ENCODE measurements around the gene PSD2. TPM values are rescaled to one million over a fixed set of nuclear protein-coding genes. Genes with fewer than 3 reads are reported as not detected.

PSD2 gene
- total RNA-seq, 1 donor from 2014 or later = 0.68 TPM

DNA sequence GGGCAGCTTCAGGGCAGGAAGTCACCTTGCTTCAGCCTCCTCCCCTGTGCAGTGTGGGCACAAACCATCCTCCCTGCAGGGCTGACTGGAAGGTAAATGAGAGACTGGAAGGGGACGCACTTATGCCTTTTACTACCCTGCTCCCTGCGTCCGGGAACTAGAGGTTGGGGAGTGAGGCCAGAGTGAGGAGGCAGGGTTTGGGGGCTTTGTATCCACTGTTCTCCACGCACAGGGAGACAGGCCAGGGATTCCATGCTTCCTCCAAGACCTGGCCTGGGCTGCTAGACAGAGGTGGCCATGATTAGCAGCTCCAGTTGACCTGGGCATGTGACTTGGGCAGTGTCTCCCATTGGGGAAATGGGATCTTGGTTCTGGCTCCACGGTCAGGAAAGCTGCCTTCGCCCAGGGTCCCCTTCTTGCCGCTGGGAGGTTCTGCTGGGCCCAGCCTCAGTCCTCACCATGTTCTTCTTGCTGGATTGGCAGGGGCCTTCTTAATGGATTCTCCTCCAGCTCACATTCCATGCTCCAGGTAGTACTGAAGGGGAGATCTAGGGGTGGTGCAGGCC lies 37.0 kb upstream of the PSD2 start:
- Mint-ChIP-seq H3K4me1 (peaks cover 59% of the 10 kb centered on the region), H3K36me3 (ENCODE audit: low read depth) (no peaks in the 10 kb centered on the region), H3K27ac (ENCODE audit: unreplicated experiment) (no peak overlapping the region), H3K4me3 (peak overlapping the region; percentile 47), H3K27me3 (ENCODE audit: low read depth) (peaks cover 42% of the 10 kb centered on the region), H3K9me3 (no peaks in the 10 kb centered on the region)
- TF ChIP-seq, protein P1, sequence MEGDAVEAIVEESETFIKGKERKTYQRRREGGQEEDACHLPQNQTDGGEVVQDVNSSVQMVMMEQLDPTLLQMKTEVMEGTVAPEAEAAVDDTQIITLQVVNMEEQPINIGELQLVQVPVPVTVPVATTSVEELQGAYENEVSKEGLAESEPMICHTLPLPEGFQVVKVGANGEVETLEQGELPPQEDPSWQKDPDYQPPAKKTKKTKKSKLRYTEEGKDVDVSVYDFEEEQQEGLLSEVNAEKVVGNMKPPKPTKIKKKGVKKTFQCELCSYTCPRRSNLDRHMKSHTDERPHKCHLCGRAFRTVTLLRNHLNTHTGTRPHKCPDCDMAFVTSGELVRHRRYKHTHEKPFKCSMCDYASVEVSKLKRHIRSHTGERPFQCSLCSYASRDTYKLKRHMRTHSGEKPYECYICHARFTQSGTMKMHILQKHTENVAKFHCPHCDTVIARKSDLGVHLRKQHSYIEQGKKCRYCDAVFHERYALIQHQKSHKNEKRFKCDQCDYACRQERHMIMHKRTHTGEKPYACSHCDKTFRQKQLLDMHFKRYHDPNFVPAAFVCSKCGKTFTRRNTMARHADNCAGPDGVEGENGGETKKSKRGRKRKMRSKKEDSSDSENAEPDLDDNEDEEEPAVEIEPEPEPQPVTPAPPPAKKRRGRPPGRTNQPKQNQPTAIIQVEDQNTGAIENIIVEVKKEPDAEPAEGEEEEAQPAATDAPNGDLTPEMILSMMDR (conservative IDR thresholded peaks at IDR 0.05) = no peak
- DNase-seq (ENCODE audit: low read depth, low spot score) = no peak

GRCh38 chr5:139759219-139759721 lies 36.3 kb upstream of the PSD2 start:
- peaks cover 48% of the 10 kb centered on the region for H3K27me3 Mint-ChIP-seq (ENCODE audit: low read depth)
- TF ChIP-seq, protein P1 (conservative IDR thresholded peaks at IDR 0.05) = no peak
- H3K4me1 Mint-ChIP-seq = peaks cover 64% of the 10 kb centered on the region
- H3K27ac Mint-ChIP-seq (ENCODE audit: unreplicated experiment) = no peak overlapping the region
- H3K9me3 Mint-ChIP-seq = no peaks in the 10 kb centered on the region
- no peaks in the 10 kb centered on the region for H3K36me3 Mint-ChIP-seq (ENCODE audit: low read depth)
- H3K4me3 Mint-ChIP-seq = peak overlapping the region; percentile 14
- no peak for DNase-seq (ENCODE audit: low read depth, low spot score)

DNA sequence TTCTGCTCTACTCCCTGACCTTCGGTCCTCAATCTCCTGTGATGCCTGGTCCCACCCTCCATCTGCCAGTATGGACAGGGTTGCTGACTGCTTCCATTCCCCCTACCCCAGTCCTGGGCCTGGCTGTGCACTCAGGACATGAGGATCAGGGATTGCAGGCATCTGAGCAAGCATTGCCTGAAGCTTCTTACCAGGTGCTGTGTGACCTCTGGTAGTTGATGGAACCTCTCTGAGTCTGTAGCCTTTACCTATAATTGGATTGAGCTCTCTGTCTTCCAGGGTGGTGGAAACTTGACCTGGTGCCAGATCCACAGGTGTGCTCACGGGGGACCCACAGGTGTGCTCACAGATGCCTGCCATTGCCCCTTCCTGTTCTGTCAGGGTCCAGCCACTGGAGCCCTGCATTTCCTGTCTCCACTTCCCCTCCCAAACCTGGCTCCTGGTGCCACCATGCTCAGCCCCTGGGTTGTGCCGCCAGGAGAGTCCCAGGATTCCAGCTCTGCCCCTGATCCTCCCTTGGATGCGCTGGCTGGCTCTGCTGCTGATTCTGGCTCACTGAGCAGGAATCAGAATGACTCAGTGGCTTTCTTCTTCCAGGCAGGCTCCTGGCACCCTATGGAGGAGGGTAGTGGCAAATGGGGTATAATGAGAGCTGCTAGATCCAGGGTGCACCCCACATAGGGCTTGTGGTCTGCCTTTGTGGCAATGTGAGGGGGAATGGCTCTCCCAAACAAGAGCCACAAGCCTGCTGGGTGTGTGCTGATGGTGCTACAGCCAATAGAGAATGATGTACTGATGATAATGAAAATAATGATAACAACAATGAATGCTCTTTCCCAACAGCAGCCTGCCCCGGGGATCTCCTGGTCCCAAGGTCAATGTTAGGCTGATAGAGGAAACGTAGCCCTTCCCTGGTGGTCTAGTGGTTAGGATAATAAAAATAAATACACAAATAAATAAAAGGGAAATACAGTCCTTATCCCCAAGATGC lies 35.2 kb upstream of the PSD2 start:
- Mint-ChIP-seq H3K36me3 (ENCODE audit: low read depth) (no peaks in the 10 kb centered on the region), H3K27me3 (ENCODE audit: low read depth) (peaks cover 47% of the 10 kb centered on the region), H3K27ac (ENCODE audit: unreplicated experiment) (no peak overlapping the region), H3K9me3 (no peaks in the 10 kb centered on the region), H3K4me1 (peaks cover 66% of the 10 kb centered on the region), H3K4me3 (no peak overlapping the region)
- no peak for DNase-seq (ENCODE audit: low read depth, low spot score)
- TF ChIP-seq, protein P1 (conservative IDR thresholded peaks at IDR 0.05) = no peak

DNA sequence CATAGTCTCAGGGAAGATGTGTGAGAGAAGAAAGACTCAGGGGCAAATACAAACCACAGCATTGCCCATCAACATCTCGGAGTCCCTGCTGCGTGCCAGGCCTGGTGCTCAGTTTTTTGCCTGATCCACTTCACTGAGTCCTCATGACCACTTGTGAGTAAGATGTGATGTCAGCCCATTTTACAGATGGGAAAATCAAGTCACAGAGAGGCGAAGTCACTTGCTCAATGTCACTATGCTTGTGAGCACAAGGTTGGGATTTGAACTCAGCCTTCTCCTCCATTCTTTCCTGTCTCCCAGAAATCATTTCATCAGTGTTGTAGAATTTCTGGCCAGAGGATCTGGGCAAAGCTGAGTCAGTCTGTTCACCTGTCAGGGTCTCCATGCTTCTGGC lies 34.6 kb upstream of the PSD2 start:
- peaks cover 67% of the 10 kb centered on the region for H3K4me1 Mint-ChIP-seq

GRCh38 chr5:139761501-139761900 lies 34.1 kb upstream of the PSD2 start:
- H3K27ac Mint-ChIP-seq (ENCODE audit: unreplicated experiment) = no peak overlapping the region
- no peak for DNase-seq (ENCODE audit: low read depth, low spot score)
- H3K4me3 Mint-ChIP-seq = no peak overlapping the region
- H3K36me3 Mint-ChIP-seq (ENCODE audit: low read depth) = no peaks in the 10 kb centered on the region
- TF ChIP-seq, protein P1 (conservative IDR thresholded peaks at IDR 0.05) = no peak
- H3K9me3 Mint-ChIP-seq = no peaks in the 10 kb centered on the region
- H3K4me1 Mint-ChIP-seq = peaks cover 62% of the 10 kb centered on the region
- peaks cover 40% of the 10 kb centered on the region for H3K27me3 Mint-ChIP-seq (ENCODE audit: low read depth)

More for the DNA sequence above, 34.6 kb upstream of the PSD2 start:
- Mint-ChIP-seq H3K27ac (ENCODE audit: unreplicated experiment) (no peak overlapping the region), H3K36me3 (ENCODE audit: low read depth) (no peaks in the 10 kb centered on the region), H3K9me3 (no peaks in the 10 kb centered on the region), H3K27me3 (ENCODE audit: low read depth) (peaks cover 44% of the 10 kb centered on the region), H3K4me3 (no peak overlapping the region)
- no peak for DNase-seq (ENCODE audit: low read depth, low spot score)
- TF ChIP-seq, protein P1 (conservative IDR thresholded peaks at IDR 0.05) = no peak

Data from neural crest cell (in vitro differentiated cells).